HAP-1 (cell line): Measurements from ENCODE around the gene P4HA2.

Source experiments
- DNase-seq, 2 experiments: peaks; one replicate each; pipeline ENCODE4 v3.0.0-alpha.2; 2016 to 2020; ENCODE audit warnings: low spot score in 2 of 2
- H3K27me3 ChIP-seq: fragments of 250-450 bp; sonication (Bioruptor Pico); 2 replicates; pipeline ENCODE4 v1.5.1; 2020; ENCODE audit warnings: low read depth, mild to moderate bottlenecking, moderate library complexity
- H3K36me3 ChIP-seq: fragments of 250-450 bp; sonication (Bioruptor Pico); replicated peaks from 2 replicates; pipeline ENCODE4 v1.5.1; 2020; ENCODE audit warnings: mild to moderate bottlenecking
- H3K4me1 ChIP-seq: fragments of 250-450 bp; sonication (Bioruptor Pico); 2 replicates; pipeline ENCODE4 v1.5.1; 2020; ENCODE audit warnings: mild to moderate bottlenecking
- H3K4me3 ChIP-seq: fragments of 250-450 bp; sonication (Bioruptor Pico); 2 replicates; pipeline ENCODE4 v1.5.1; 2020; ENCODE audit warnings: mild to moderate bottlenecking, moderate library complexity
- H3K9me3 ChIP-seq: fragments of 250-450 bp; sonication (Bioruptor Pico); 2 replicates; pipeline ENCODE4 v1.5.1; 2020; ENCODE audit warnings: mild to moderate bottlenecking, moderate library complexity
- in situ Hi-C: fragments of 300-500 bp; cut with MboI; formaldehyde crosslinking; loops from 3 replicates; pipeline ENCODE4 v1.14.3; 2020; ENCODE audit warnings: low sequenced_read_pairs, inconsistent platforms, mixed read lengths

P4HA2 gene

GRCh38 chr5:132219289-132219970, 8.2 kb downstream of the P4HA2 start:
- DNase-seq: no peak
- no peaks in the 10 kb centered on the region for H3K9me3 ChIP-seq
- H3K27me3 ChIP-seq: no peaks in the 10 kb centered on the region
- in situ Hi-C loops: no loop called here
- 0 out of 2 replicates have a peak, but pooled peaks cover 4% of the 10 kb centered on the region for H3K36me3 ChIP-seq
- H3K4me1 ChIP-seq: no peaks in the 10 kb centered on the region
- no peak overlapping the region for H3K4me3 ChIP-seq

GRCh38 chr5:132218321-132218720, 9.3 kb downstream of the P4HA2 start:
- Histone ChIP-seq H3K4me1 (no peaks in the 10 kb centered on the region), H3K4me3 (no peak overlapping the region), H3K27me3 (no peaks in the 10 kb centered on the region), H3K36me3 (peaks cover 5% of the 10 kb centered on the region; the same call in 1 of the 2 replicates), H3K9me3 (no peaks in the 10 kb centered on the region)
- in situ Hi-C loops: no loop called here
- DNase-seq: no peak

- Histone ChIP-seq H3K27me3 (no peaks in the 10 kb centered on the region), H3K9me3 (no peaks in the 10 kb centered on the region), H3K4me1 (no peaks in the 10 kb centered on the region), H3K4me3 (no peak overlapping the region), H3K36me3 (peaks cover 8% of the 10 kb centered on the region; the same call in 1 of the 2 replicates)
- no peak for DNase-seq
- in situ Hi-C loops: no loop called here
Observed at GRCh38 chr5:132215329-132215728, 12.3 kb downstream of the P4HA2 start.

GRCh38 chr5:132214491-132214890, 13.2 kb downstream of the P4HA2 start:
- no peak overlapping the region for H3K4me3 ChIP-seq
- H3K4me1 ChIP-seq: no peaks in the 10 kb centered on the region
- no peaks in the 10 kb centered on the region for H3K9me3 ChIP-seq
- peaks cover 11% of the 10 kb centered on the region; the same call in 1 of the 2 replicates for H3K36me3 ChIP-seq
- in situ Hi-C loops: no loop called here
- DNase-seq: no peak
- H3K27me3 ChIP-seq: no peaks in the 10 kb centered on the region

GRCh38 chr5:132213666-132214065, 14.0 kb downstream of the P4HA2 start:
- no peaks in the 10 kb centered on the region for H3K4me1 ChIP-seq
- H3K27me3 ChIP-seq: no peaks in the 10 kb centered on the region
- H3K9me3 ChIP-seq: no peaks in the 10 kb centered on the region
- no peak overlapping the region for H3K4me3 ChIP-seq
- peaks cover 15% of the 10 kb centered on the region; the same call in 1 of the 2 replicates for H3K36me3 ChIP-seq
- DNase-seq: no peak
- in situ Hi-C loops: no loop called here

- Histone ChIP-seq H3K27me3 (no peaks in the 10 kb centered on the region), H3K4me3 (no peak overlapping the region), H3K4me1 (no peaks in the 10 kb centered on the region), H3K9me3 (no peaks in the 10 kb centered on the region), H3K36me3 (peaks cover 11% of the 10 kb centered on the region)
- DNase-seq: no peak
- in situ Hi-C loops: no loop called here
Observed at GRCh38 chr5:132211787-132212186, 15.9 kb downstream of the P4HA2 start.

GRCh38 chr5:132210944-132211343, 16.7 kb downstream of the P4HA2 start:
- H3K9me3 ChIP-seq: no peaks in the 10 kb centered on the region
- peaks cover 11% of the 10 kb centered on the region for H3K36me3 ChIP-seq
- H3K4me3 ChIP-seq: no peak overlapping the region
- in situ Hi-C loops: no loop called here
- H3K4me1 ChIP-seq: no peaks in the 10 kb centered on the region
- DNase-seq: no peak
- no peaks in the 10 kb centered on the region for H3K27me3 ChIP-seq

- Histone ChIP-seq H3K4me3 (no peak overlapping the region), H3K9me3 (no peaks in the 10 kb centered on the region)
Observed at GRCh38 chr5:132209901-132210545, 17.6 kb downstream of the P4HA2 start.

GRCh38 chr5:132209131-132209530, 18.5 kb downstream of the P4HA2 start:
- no peaks in the 10 kb centered on the region for H3K9me3 ChIP-seq
- no peak for DNase-seq
- H3K4me3 ChIP-seq: no peak overlapping the region
- in situ Hi-C loops: no loop called here
- no peaks in the 10 kb centered on the region for H3K27me3 ChIP-seq
- peaks cover 11% of the 10 kb centered on the region for H3K36me3 ChIP-seq
- no peaks in the 10 kb centered on the region for H3K4me1 ChIP-seq

More at GRCh38 chr5:132209901-132210545, 17.6 kb downstream of the P4HA2 start:
- Histone ChIP-seq H3K4me1 (no peaks in the 10 kb centered on the region), H3K27me3 (no peaks in the 10 kb centered on the region), H3K36me3 (peaks cover 11% of the 10 kb centered on the region)
- in situ Hi-C loops: no loop called here
- no peak for DNase-seq

GRCh38 chr5:132207778-132208177, 19.9 kb downstream of the P4HA2 start:
- Histone ChIP-seq H3K4me1 (no peaks in the 10 kb centered on the region), H3K4me3 (no peak overlapping the region), H3K27me3 (no peaks in the 10 kb centered on the region), H3K9me3 (no peaks in the 10 kb centered on the region), H3K36me3 (peaks cover 7% of the 10 kb centered on the region)
- in situ Hi-C loops: no loop called here
- no peak for DNase-seq

GRCh38 chr5:132206782-132207181, 20.9 kb downstream of the P4HA2 start:
- Histone ChIP-seq H3K27me3 (no peaks in the 10 kb centered on the region), H3K36me3 (peaks cover 7% of the 10 kb centered on the region), H3K4me1 (no peaks in the 10 kb centered on the region), H3K4me3 (no peak overlapping the region), H3K9me3 (no peaks in the 10 kb centered on the region)
- no peak for DNase-seq
- in situ Hi-C loops: no loop called here

- DNase-seq: no peak
- H3K9me3 ChIP-seq: no peaks in the 10 kb centered on the region
- H3K4me3 ChIP-seq: no peak overlapping the region
- no peaks in the 10 kb centered on the region for H3K4me1 ChIP-seq
- in situ Hi-C loops: no loop called here
- H3K27me3 ChIP-seq: no peaks in the 10 kb centered on the region
- peaks cover 7% of the 10 kb centered on the region for H3K36me3 ChIP-seq
Observed at GRCh38 chr5:132205385-132206125, 22.1 kb downstream of the P4HA2 start.

GRCh38 chr5:132204371-132205135, 23.1 kb downstream of the P4HA2 start:
- in situ Hi-C loops: no loop called here
- no peaks in the 10 kb centered on the region for H3K27me3 ChIP-seq
- H3K4me1 ChIP-seq: no peaks in the 10 kb centered on the region
- H3K4me3 ChIP-seq: no peak overlapping the region
- DNase-seq: no peak
- H3K9me3 ChIP-seq: no peaks in the 10 kb centered on the region
- H3K36me3 ChIP-seq: peaks cover 4% of the 10 kb centered on the region
